Hematopoietic multipotent progenitor cell (in vitro differentiated cells): ENCODE measurements around the gene COL13A1. TPM values are rescaled to one million over a fixed set of nuclear protein-coding genes. Genes with fewer than 3 reads are reported as not detected.
A peak's percentile ranks its signal among the peaks of the same experiment; 100 is the strongest.

Experiments
- DNase-seq, 3 donors: peaks; one replicate each; pipeline ENCODE4 v3.0.0-alpha.2; 2011 to 2015; ENCODE audit warnings: low read depth in 2 of 3, low spot score in 2 of 3
- total RNA-seq: library from RNA; depleted of rRNA; stranded (reverse); fragments of >200 nt; gene quantifications from one replicate; pipeline ENCODE4 v1.2.3, GENCODE V29; 2012

The COL13A1 gene
- total RNA-seq, 1 donor: under 0.01 TPM

DNA sequence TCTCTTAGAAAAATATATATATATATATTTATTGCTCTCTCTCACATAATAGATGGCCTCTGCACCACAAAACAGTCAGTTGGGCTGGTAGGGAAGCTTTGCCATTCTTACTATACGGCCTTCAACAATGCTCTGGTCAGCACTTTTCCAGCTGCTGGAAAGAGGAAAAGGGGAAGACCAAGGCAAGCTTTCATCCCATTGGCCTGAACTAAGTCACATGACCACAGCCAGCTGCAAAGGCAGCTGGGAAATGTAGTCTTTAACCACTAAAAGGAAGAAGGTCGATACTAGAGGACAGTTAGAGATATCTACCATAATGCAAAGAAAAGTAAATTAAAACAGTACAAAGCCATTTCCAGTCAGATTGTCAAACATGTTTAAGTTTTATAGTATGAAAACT is 192.6 kb downstream of the COL13A1 start:
- DNase-seq: peak in 1 of 3 donors; percentile 7

DNA sequence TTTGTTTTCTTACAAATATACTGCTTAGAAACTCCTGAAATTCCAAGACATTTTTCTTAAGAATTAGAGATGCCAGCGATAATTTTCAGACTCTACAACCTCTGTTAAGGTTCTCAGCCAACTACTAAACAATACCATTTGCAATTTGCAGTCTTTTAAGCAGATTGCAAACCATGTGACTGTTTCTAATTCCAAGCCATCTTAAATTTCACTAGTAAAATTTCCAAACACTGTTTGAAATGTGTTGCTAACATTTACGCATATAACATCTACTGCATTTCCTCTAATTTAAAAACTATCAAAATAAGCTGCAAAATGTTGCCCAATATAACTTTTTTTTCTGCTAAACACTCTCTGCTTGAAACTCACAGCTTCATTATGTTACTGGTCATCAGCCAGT is 194.9 kb downstream of the COL13A1 start:
- DNase-seq: no peak

DNA sequence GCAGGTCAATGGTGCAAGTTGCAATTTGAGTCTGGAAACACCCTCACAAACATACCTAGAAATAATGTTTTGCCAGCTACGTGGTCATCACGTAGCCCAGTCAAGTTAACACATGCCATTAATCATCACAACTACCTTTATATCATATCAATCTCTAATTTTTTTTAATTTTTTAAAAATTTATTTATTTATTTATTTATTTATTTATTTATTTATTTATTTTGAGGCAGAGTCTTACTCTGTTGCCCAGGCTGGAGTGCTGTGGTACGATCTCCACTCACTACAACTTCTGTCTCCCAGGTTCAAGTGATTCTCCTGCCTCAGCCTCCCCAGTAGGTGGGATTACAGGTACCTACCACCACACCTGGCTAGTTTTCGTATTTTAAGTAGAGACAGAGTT is 198.6 kb downstream of the COL13A1 start:
- DNase-seq: no peak

DNA sequence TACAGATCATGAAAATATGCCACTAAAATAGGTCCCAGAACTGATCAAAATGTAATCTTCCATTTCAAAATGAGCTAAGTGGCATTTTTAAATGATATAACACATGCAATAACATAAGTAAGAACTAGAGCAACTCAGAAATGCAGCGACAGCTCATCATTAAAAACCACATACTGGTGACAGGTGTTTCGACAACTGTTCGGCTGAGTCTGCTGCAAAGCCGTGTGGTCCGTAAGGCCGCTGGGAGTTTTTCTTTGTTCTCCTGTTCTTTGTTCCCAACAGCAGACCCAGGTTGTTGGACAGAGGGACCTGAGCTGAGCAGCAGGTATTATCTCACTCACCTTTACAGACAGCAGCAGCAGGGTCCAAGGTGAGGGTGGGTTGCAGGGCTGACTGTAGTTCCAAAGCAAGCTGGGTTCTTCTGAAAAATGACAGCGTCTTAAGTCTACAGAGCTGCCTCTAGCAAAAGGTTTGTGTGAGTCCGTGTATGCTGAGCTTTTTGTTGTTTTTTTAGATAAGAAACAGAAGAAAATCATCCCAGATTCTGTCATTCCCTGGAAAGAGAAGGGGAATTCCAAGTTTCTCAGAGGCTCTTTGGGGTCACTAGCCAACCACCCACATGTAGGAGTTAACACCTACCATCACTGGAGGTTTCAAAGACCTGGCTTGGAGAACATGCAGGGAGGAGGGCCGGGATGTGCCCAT is 205.6 kb downstream of the COL13A1 start:
- no peak for DNase-seq

Other genes starting within 250 kb of the COL13A1 start
- under 0.01 TPM for gene NEUROG3, start 228.5 kb upstream of the COL13A1 start, total RNA-seq
- 1.3 TPM for gene FAM241B, start 171.7 kb upstream of the COL13A1 start, total RNA-seq